ENCODE measurements around the gene LPIN1. TPM values are rescaled to one million over a fixed set of nuclear protein-coding genes. Genes with fewer than 3 reads are reported as not detected.
"Not testable (repeated sequence)": the region's sequence is repeated elsewhere in the genome, so short reads cannot be mapped to it uniquely, and the experiment has no call there.

Gene LPIN1
- total RNA-seq, 1 donor from 2014 or later, result 62.9 TPM

DNA sequence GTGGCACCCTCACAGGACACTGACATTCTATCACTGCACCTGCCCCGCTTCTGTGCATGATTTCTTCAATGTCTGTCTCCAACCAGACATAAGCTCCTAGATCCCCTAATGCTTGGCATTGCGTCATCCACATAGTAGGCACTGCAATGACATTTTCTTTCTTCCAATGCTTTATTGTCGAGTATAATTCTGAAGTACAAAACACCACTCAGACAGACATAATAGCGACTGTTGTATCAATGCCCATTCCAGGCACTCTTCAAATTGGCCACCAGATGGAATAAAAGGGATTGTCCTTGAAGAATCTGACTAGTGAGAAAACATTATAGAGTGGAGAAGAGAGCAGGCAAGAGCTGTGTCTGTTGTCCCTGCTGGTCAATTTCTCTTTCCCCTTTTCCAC is 89.0 kb downstream of the LPIN1 start:
- ATAC-seq (no peak), DNase-seq (no peak)
- Histone ChIP-seq H3K9me3 (no peaks in the 10 kb centered on the region), H3K4me3 (no peak overlapping the region), H3K36me3 (no peaks in the 10 kb centered on the region), H3K27ac (no peak overlapping the region), H3K4me1 (peaks cover 13% of the 10 kb centered on the region), H3K27me3 (no peaks in the 10 kb centered on the region)
- no peak for TF ChIP-seq CTCF (IDR thresholded peaks at IDR 0.05)
- intact Hi-C loops (cut with DNase I), result loop anchor here (10.0 kb wide), 1 partner anchor 1169 kb away; no protein-coding TSS in a partner anchor

DNA sequence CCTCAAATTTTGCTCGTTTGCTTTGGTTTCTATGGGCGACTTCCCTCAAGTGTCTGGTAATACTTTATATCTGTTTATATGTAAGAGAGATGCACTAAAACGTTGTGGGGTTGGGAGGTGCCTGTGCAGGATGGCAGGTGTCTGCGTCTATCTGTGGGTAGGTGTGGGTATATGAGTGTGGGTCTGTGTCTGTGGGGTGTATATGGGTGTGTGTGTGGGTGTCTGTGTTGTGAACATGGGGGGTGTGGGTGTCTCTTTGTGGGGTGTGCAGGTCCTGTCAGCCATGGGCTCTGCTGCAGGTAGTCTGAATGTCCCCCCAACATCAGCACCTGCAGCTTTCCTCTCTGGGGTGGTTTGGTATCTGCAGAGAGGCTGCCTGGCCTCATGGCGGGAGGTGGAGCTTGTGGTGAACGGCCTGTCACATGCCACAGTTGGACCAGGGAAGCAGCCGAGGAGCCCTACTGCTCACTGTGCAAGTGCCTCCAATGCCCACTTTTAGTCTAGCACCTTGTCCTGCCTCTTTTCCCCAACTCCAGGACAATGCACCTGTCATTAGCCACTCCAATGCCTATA is 90.3 kb downstream of the LPIN1 start:
- H3K4me1 ChIP-seq, result no peaks in the 10 kb centered on the region
- H3K9me3 ChIP-seq, result no peaks in the 10 kb centered on the region
- DNase-seq, result no peak
- intact Hi-C loops (cut with DNase I), result loop anchor here (10.0 kb wide), 1 partner anchor 1168 kb away; no protein-coding TSS in a partner anchor
- no peaks in the 10 kb centered on the region for H3K36me3 ChIP-seq
- H3K27me3 ChIP-seq, result no peaks in the 10 kb centered on the region
- no peak overlapping the region for H3K27ac ChIP-seq
- H3K4me3 ChIP-seq, result no peak overlapping the region
- no peak for ATAC-seq
- no peak for TF ChIP-seq CTCF (IDR thresholded peaks at IDR 0.05)

- H3K36me3 ChIP-seq, result no peaks in the 10 kb centered on the region
- no peak overlapping the region for H3K27ac ChIP-seq
- DNase-seq (no peak), ATAC-seq (no peak)
- no peaks in the 10 kb centered on the region for H3K9me3 ChIP-seq
- intact Hi-C loops (cut with DNase I), result loop anchor here (10.0 kb wide), 1 partner anchor 1167 kb away; no protein-coding TSS in a partner anchor
- TF ChIP-seq CTCF (IDR thresholded peaks at IDR 0.05), result no peak
- H3K27me3 ChIP-seq, result no peaks in the 10 kb centered on the region
- no peak overlapping the region for H3K4me3 ChIP-seq
- no peaks in the 10 kb centered on the region for H3K4me1 ChIP-seq
These were observed 91.7 kb downstream of the LPIN1 start for GRCh38 chr2:11837875-11838734.

DNA sequence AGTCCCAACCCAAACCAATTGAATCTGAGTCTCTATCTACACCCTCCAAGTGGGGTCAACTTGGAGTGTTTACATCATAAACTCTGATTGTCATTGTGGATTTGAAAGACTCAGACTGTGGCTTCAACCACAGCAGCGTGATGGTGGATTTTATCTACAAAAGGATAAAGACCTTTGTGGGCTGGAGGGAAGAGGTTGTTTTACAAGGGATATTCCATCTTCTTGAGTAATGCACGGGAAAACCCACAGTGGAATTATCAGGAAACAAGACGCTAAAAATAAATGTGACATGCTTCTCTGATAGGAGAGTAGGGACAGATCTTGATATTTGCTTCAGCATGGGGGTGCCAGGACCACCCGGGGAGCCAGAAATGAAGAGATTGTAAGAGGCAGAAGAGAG is 93.5 kb downstream of the LPIN1 start:
- no peaks in the 10 kb centered on the region for H3K4me1 ChIP-seq
- no peak for TF ChIP-seq CTCF (IDR thresholded peaks at IDR 0.05)
- no peaks in the 10 kb centered on the region for H3K27me3 ChIP-seq
- H3K36me3 ChIP-seq, result no peaks in the 10 kb centered on the region
- intact Hi-C loops (cut with DNase I), result loop anchor here (10.0 kb wide), 1 partner anchor 1165 kb away; no protein-coding TSS in a partner anchor
- no peak for DNase-seq
- no peak overlapping the region for H3K4me3 ChIP-seq
- H3K9me3 ChIP-seq, result no peaks in the 10 kb centered on the region
- no peak for ATAC-seq
- H3K27ac ChIP-seq, result no peak overlapping the region

- TF ChIP-seq CTCF (IDR thresholded peaks at IDR 0.05), result no peak
- no peak for ATAC-seq
- Histone ChIP-seq H3K9me3 (no peaks in the 10 kb centered on the region), H3K36me3 (no peaks in the 10 kb centered on the region), H3K4me3 (no peak overlapping the region), H3K27me3 (no peaks in the 10 kb centered on the region), H3K4me1 (no peaks in the 10 kb centered on the region), H3K27ac (no peak overlapping the region)
- DNase-seq, result no peak
- intact Hi-C loops (cut with DNase I), result no loop called here
These were observed 95.9 kb downstream of the LPIN1 start for GRCh38 chr2:11842336-11842735.

DNA sequence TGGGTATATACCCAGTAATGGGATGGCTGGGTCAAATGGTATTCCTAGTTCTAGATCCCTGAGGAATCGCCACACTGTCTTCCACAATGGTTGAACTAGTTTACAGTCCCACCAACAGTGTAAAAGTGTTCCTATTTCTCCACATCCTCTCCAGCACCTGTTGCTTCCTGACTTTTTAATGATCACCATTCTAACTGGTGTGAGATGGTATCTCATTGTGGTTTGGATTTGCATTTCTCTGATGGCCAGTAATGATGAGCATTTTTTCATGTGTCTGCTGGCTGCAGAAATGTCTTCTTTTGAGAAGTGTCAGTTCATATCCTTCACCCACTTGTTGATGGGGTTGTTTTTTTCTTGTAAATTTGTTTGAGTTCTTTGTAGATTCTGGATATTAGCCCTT is 98.4 kb downstream of the LPIN1 start:
- H3K9me3 ChIP-seq; H3K4me1 ChIP-seq; ATAC-seq; H3K4me3 ChIP-seq; intact Hi-C loops (cut with DNase I); H3K36me3 ChIP-seq; H3K27ac ChIP-seq; H3K27me3 ChIP-seq; DNase-seq: not testable (repeated sequence)

DNA sequence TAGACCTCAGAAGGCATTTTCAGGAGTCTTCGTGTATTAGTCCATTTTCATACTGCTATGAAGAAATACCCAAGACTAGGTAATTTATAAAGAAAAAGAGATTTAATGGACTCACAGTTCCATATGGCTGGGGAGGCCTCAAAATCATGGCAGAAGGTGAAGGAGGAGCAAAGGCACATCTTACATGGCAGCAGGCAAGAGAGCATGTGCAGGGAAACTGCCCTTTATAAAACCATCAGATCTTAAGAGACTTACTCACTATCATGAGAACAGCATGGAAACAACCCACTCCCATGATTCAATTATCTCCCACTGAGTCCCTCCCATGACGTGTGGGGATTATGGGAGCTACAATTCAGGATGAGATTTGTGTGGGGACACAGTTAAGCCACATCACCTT is 101.5 kb downstream of the LPIN1 start:
- H3K4me3 ChIP-seq; H3K9me3 ChIP-seq; H3K4me1 ChIP-seq; H3K27me3 ChIP-seq; H3K36me3 ChIP-seq; DNase-seq; ATAC-seq; intact Hi-C loops (cut with DNase I); H3K27ac ChIP-seq: not testable (repeated sequence)
